ENCODE measurements around the gene PKHD1.

GRCh38 chr6:51908243-51908642 is 179.2 kb downstream of the PKHD1 start:
- TF ChIP-seq GATA3 (IDR thresholded peaks at IDR 0.05; ENCODE audit: low read depth, low read length) (no peak), GATA2 (IDR thresholded peaks at IDR 0.05; ENCODE audit: low read depth, low read length) (no peak)

Data from SH-SY5Y (cell line).